Astrocyte of the spinal cord (primary cell): ENCODE results near the gene SRRM4.

Experiments used
- DNase-seq: peaks from one replicate; pipeline ENCODE4 v3.0.0; 2011; ENCODE audit warnings: low read depth, low spot score
- H3K4me3 ChIP-seq: 2 replicates; pipeline ENCODE4 v1.5.1; 2011; ENCODE audit warnings: low read depth, mild to moderate bottlenecking, low read length, moderate library complexity
- CTCF ChIP-seq: IDR thresholded peaks from 2 replicates; pipeline ENCODE4 v1.5.1; 2012; ENCODE audit warnings: low read depth, mild to moderate bottlenecking, low read length, inconsistent platforms
- in situ Hi-C: cut with HindIII; loops from 2 replicates; pipeline ENCODE4 v1.10.0; 2017; ENCODE audit warnings: low sequenced_read_pairs

Gene SRRM4

GRCh38 chr12:118964988-118965387, 16.4 kb upstream of the SRRM4 start:
- no peak for TF ChIP-seq CTCF
- no peak overlapping the region for H3K4me3 ChIP-seq
- in situ Hi-C loops: no loop called here
- no peak for DNase-seq

DNA sequence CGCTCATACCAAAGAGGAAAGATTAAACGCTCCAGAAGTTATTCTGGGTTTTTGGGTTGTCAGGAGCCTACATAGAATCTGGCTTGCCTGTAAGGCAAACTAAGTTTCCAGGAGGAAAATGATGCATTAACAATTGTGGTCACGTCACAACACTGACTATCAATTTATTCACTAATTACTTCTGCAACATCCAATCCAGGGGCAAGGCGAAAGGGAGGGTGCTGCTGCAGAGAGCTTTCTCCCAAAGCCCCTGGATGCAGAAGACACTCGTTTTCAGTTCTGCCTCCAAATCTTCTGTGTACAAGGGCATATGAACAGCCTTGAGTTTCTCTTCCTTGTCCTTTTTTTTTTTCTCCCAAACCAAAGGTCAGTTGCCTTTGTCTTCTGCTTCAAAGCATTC, 10.5 kb upstream of the SRRM4 start:
- no peak overlapping the region for H3K4me3 ChIP-seq
- in situ Hi-C loops: no loop called here
- no peak for DNase-seq
- no peak for TF ChIP-seq CTCF

DNA sequence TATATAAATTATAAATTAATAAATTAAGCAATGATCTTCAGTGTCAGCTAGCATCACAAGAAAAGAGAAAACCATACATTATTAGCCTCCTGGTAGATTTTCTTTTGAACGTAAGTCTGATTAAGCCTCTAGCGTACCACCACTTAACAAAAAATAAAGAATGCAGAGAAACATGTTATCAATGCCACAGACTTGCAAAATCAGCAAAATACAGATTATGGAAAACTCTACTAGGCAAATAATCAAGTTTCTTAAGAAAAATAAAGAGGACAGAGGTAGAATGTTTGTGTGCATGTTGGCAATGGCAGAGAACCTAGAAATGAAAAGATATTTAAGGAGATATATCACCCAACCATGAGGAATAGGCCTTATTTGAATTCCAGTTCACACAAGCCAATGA, 8.4 kb upstream of the SRRM4 start:
- DNase-seq: no peak
- H3K4me3 ChIP-seq: no peak overlapping the region
- no peak for TF ChIP-seq CTCF
- in situ Hi-C loops: no loop called here

GRCh38 chr12:118979763-118980406, 1.5 kb upstream of the SRRM4 start:
- TF ChIP-seq CTCF: peak; percentile 56
- no peak overlapping the region for H3K4me3 ChIP-seq
- in situ Hi-C loops: no loop called here
- DNase-seq: peak; percentile 4

GRCh38 chr12:118980407-118981014, 830 bp upstream of the SRRM4 start:
- no peak for TF ChIP-seq CTCF
- in situ Hi-C loops: no loop called here
- no peak for DNase-seq
- no peak overlapping the region for H3K4me3 ChIP-seq

- in situ Hi-C loops: no loop called here
- DNase-seq: no peak
- no peak overlapping the region for H3K4me3 ChIP-seq
- TF ChIP-seq CTCF: no peak
Observed at GRCh38 chr12:118982302-118982701, 961 bp downstream of the SRRM4 start.
